DND-41 (cell line): ENCODE data around the gene CDC14A.

Experiments
- ATAC-seq: fragments of 200-7000 bp; cut with Tn5 transposase; 3 replicates; pipeline ENCODE4 v1.9.1; 2021; ENCODE audit warnings: low read depth; ENCODE audit not compliant: insufficient read depth
- DNase-seq: peaks from one replicate; pipeline ENCODE4 v3.0.0-alpha.2; 2020
- H2AFZ ChIP-seq: 2 replicates; pipeline ENCODE4 v1.6.0; 2012; ENCODE audit warnings: low read depth, low read length
- H3K27ac ChIP-seq: 2 replicates; pipeline ENCODE4 v1.5.1; 2012; ENCODE audit warnings: low read length, inconsistent platforms
- H3K27me3 ChIP-seq: fragments of 200-600 bp; sonication (generic); 2 replicates; pipeline ENCODE4 v1.6.0; 2012; ENCODE audit warnings: low read length, mild to moderate bottlenecking, inconsistent platforms; ENCODE audit not compliant: insufficient read depth, poor library complexity
- H3K36me3 ChIP-seq: 2 replicates; pipeline ENCODE4 v1.5.1; 2012; ENCODE audit warnings: low read length, inconsistent platforms; ENCODE audit not compliant: insufficient read depth
- H3K4me1 ChIP-seq: 2 replicates; pipeline ENCODE4 v1.5.1; 2012; ENCODE audit warnings: mild to moderate bottlenecking, low read length; ENCODE audit not compliant: insufficient read depth
- H3K4me2 ChIP-seq: 2 replicates; pipeline ENCODE4 v1.6.0; 2012; ENCODE audit warnings: mild to moderate bottlenecking, moderate library complexity, low read length, inconsistent platforms; ENCODE audit not compliant: insufficient read depth
- H3K4me3 ChIP-seq, 2 experiments: fragments of 200-600 bp in 1 of 2; shearing (Covaris generic) in 1 of 2; 2 replicates each; pipeline ENCODE4 v1.5.1; 2012 to 2016; ENCODE audit warnings: inconsistent platforms in 2 of 2, low read length in 2 of 2, mild to moderate bottlenecking in 2 of 2, low read depth in 1 of 2, moderate library complexity in 1 of 2
- H3K79me2 ChIP-seq: 2 replicates; pipeline ENCODE4 v1.6.0; 2012; ENCODE audit warnings: low read length, inconsistent platforms; ENCODE audit not compliant: insufficient read depth
- H3K9ac ChIP-seq: 2 replicates; pipeline ENCODE4 v1.6.0; 2012; ENCODE audit warnings: low read depth, mild to moderate bottlenecking, inconsistent platforms, low read length, moderate library complexity
- H3K9me3 ChIP-seq: 2 replicates; pipeline ENCODE4 v1.5.1; 2012; ENCODE audit warnings: low read length, moderate library complexity, mild to moderate bottlenecking, inconsistent platforms; ENCODE audit not compliant: insufficient read depth, severe bottlenecking
- H4K20me1 ChIP-seq: 2 replicates; pipeline ENCODE4 v1.6.0; 2012; ENCODE audit warnings: low read length; ENCODE audit not compliant: insufficient read depth
- EZH2 ChIP-seq: IDR thresholded peaks from 3 replicates; pipeline ENCODE4 v1.6.1; 2012; ENCODE audit warnings: borderline replicate concordance, low read depth, mild to moderate bottlenecking, moderate library complexity, low read length, inconsistent platforms; ENCODE audit not compliant: severe bottlenecking
- TF ChIP-seq, protein P1 (sequence below): IDR thresholded peaks from 2 replicates; pipeline ENCODE4 v1.5.1; 2012; ENCODE audit warnings: borderline replicate concordance, low read length, moderate library complexity, mild to moderate bottlenecking; ENCODE audit not compliant: poor library complexity, severe bottlenecking; ENCODE audit errors: extremely low read depth

CDC14A gene

GRCh38 chr1:100396651-100397050 lies 44.3 kb downstream of the CDC14A start:
- Histone ChIP-seq H2AFZ (no peak overlapping the region), H3K36me3 (peaks cover 12% of the 10 kb centered on the region; the same call in 1 of the 2 replicates), H3K4me1 (peaks cover 23% of the 10 kb centered on the region), H3K27ac (no peak overlapping the region), H3K4me2 (no peak overlapping the region), H3K9ac (no peak overlapping the region), H4K20me1 (no peaks in the 10 kb centered on the region), H3K9me3 (no peaks in the 10 kb centered on the region), H3K79me2 (peaks cover 10% of the 10 kb centered on the region), H3K27me3 (no peaks in the 10 kb centered on the region), H3K4me3 (no peak overlapping the region)
- ATAC-seq (no peak), DNase-seq (no peak)
- TF ChIP-seq, protein P1, sequence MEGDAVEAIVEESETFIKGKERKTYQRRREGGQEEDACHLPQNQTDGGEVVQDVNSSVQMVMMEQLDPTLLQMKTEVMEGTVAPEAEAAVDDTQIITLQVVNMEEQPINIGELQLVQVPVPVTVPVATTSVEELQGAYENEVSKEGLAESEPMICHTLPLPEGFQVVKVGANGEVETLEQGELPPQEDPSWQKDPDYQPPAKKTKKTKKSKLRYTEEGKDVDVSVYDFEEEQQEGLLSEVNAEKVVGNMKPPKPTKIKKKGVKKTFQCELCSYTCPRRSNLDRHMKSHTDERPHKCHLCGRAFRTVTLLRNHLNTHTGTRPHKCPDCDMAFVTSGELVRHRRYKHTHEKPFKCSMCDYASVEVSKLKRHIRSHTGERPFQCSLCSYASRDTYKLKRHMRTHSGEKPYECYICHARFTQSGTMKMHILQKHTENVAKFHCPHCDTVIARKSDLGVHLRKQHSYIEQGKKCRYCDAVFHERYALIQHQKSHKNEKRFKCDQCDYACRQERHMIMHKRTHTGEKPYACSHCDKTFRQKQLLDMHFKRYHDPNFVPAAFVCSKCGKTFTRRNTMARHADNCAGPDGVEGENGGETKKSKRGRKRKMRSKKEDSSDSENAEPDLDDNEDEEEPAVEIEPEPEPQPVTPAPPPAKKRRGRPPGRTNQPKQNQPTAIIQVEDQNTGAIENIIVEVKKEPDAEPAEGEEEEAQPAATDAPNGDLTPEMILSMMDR: peak; percentile 14
- no peak for TF ChIP-seq EZH2

- Histone ChIP-seq H3K9ac (no peak overlapping the region), H3K27me3 (no peaks in the 10 kb centered on the region), H4K20me1 (no peaks in the 10 kb centered on the region), H3K4me3 (no peak overlapping the region), H3K79me2 (peaks cover 12% of the 10 kb centered on the region), H3K36me3 (peaks cover 10% of the 10 kb centered on the region; the same call in 1 of the 2 replicates), H2AFZ (no peak overlapping the region), H3K4me1 (peaks cover 23% of the 10 kb centered on the region), H3K27ac (no peak overlapping the region), H3K4me2 (no peak overlapping the region), H3K9me3 (no peaks in the 10 kb centered on the region)
- DNase-seq (no peak), ATAC-seq (no peak)
- TF ChIP-seq, protein P1: no peak
- no peak for TF ChIP-seq EZH2
Measured at GRCh38 chr1:100397681-100398080, 45.4 kb downstream of the CDC14A start.

DNA sequence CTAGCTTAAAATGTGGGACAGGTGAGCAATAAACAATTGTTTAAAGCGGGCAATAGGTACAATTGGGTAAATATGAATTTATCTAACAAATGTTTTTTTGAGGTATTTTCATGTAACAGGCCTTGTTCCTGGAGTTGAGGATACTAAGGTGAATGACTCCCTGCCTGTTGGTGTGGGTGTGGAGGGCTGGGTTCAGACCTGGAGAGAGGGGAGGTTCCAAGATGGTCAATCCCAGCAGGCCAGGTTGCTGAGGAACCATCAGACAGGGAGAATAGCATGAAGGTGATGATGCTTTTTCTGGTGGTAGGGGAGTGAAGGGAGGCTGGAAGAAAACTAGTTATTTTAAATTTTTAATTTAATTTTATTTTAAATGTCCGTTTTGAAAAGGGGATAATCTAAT lies 46.3 kb downstream of the CDC14A start:
- Histone ChIP-seq H3K27me3 (no peaks in the 10 kb centered on the region), H2AFZ (no peak overlapping the region), H3K36me3 (peaks cover 9% of the 10 kb centered on the region; the same call in 1 of the 2 replicates), H3K4me1 (peaks cover 23% of the 10 kb centered on the region), H4K20me1 (no peaks in the 10 kb centered on the region), H3K9me3 (no peaks in the 10 kb centered on the region), H3K79me2 (peaks cover 12% of the 10 kb centered on the region), H3K4me3 (no peak overlapping the region), H3K4me2 (no peak overlapping the region), H3K9ac (no peak overlapping the region), H3K27ac (no peak overlapping the region; the same call in 1 of the 2 replicates)
- ATAC-seq (no peak), DNase-seq (no peak)
- TF ChIP-seq, protein P1: no peak
- no peak for TF ChIP-seq EZH2
